ENCODE measurements around the gene POLR2H.

DNA sequence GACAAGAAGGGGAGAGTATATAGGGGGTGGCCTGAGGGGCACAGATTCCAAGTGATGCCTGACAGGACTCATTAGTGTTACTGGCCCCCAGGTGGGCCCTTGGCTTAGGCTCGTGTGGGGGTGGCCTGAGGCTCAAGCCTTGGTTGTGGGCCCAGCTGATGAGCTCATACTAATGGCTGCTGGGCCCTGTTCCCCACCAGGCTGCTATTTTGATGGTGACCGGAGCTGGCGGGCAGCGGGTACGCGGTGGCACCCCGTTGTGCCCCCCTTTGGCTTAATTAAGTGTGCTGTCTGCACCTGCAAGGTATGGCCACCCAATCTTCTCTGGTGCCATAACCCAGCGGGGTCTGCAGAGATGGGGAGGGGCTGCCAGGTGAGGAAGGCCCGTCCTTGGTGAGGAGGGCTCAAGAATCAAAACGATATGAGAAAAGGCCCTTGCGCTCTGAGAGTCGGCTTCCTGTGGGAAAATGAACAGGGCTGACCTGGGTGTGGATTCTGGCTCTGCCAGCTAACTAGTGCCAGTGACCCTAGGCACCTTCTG is 25.7 kb downstream of the POLR2H start:
- TF ChIP-seq CEBPB (IDR thresholded peaks at IDR 0.05; ENCODE audit: low read depth, low read length) = no peak
- TF ChIP-seq, protein P1, sequence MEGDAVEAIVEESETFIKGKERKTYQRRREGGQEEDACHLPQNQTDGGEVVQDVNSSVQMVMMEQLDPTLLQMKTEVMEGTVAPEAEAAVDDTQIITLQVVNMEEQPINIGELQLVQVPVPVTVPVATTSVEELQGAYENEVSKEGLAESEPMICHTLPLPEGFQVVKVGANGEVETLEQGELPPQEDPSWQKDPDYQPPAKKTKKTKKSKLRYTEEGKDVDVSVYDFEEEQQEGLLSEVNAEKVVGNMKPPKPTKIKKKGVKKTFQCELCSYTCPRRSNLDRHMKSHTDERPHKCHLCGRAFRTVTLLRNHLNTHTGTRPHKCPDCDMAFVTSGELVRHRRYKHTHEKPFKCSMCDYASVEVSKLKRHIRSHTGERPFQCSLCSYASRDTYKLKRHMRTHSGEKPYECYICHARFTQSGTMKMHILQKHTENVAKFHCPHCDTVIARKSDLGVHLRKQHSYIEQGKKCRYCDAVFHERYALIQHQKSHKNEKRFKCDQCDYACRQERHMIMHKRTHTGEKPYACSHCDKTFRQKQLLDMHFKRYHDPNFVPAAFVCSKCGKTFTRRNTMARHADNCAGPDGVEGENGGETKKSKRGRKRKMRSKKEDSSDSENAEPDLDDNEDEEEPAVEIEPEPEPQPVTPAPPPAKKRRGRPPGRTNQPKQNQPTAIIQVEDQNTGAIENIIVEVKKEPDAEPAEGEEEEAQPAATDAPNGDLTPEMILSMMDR (conservative IDR thresholded peaks at IDR 0.05; ENCODE audit: low read depth, low read length) = no peak
- TF ChIP-seq POLR2A (IDR thresholded peaks at IDR 0.05; ENCODE audit: low read depth, low read length) = no peak
- TF ChIP-seq RAD21 (IDR thresholded peaks at IDR 0.05; ENCODE audit: low read length) = no peak
- no peak for TF ChIP-seq BHLHE40 (IDR thresholded peaks at IDR 0.05; ENCODE audit: low read depth, low read length)
- no peak for TF ChIP-seq CHD1 (IDR thresholded peaks at IDR 0.05; ENCODE audit: low read depth, low read length)
- no peak for TF ChIP-seq SMC3 (IDR thresholded peaks at IDR 0.05; ENCODE audit: low read depth, low read length)
- TF ChIP-seq, protein P2, sequence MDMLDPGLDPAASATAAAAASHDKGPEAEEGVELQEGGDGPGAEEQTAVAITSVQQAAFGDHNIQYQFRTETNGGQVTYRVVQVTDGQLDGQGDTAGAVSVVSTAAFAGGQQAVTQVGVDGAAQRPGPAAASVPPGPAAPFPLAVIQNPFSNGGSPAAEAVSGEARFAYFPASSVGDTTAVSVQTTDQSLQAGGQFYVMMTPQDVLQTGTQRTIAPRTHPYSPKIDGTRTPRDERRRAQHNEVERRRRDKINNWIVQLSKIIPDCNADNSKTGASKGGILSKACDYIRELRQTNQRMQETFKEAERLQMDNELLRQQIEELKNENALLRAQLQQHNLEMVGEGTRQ (IDR thresholded peaks at IDR 0.05; ENCODE audit: low read depth, low read length) = no peak
- no peak for TF ChIP-seq RCOR1 (IDR thresholded peaks at IDR 0.05; ENCODE audit: insufficient replicate concordance, low read length)

Measured in IMR-90 (cell line).